ENCODE measurements around the gene FOXP1. TPM values are rescaled to one million over a fixed set of nuclear protein-coding genes. Genes with fewer than 3 reads are reported as not detected.

Gene FOXP1
- total RNA-seq, 1 donor from 2014 or later: 26.1 TPM

DNA sequence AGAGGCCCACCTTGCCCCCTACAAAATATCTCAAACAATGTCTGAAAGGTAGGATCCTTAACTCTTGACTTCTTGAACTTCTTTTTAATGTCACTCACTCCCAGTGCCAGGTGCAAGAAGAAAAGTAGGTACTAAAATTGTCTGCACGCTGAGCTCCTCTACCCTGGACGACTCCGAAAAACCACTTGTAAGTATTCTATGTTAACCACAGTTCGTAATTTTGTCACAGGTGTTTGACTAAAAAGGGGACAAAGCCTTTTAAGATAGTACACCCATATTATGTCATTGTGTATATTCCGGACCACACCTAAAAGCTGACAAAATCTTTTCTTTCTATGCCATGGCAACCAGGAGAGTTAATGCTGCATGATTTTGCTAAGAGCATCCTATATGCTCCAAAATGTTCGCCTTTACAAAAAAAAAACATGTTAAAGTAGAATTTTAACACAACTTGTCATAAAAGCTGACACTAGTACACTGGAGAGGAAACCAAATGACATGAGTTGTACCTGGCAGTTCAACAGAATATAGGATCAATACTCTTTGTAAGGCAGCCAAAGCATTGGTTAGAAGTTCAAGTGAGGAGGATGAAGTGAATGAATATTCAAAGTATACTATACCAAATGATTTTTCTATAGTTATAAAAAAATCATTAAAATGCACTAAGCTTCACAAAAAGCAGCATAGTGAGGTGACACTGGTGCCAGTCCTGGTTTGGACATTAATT, 210.5 kb downstream of the FOXP1 start:
- DNase-seq (ENCODE audit: low read depth): no peak
- no peak overlapping the region for H3K4me3 ChIP-seq (ENCODE audit: low read depth, low read length)
- TF ChIP-seq, protein P1, sequence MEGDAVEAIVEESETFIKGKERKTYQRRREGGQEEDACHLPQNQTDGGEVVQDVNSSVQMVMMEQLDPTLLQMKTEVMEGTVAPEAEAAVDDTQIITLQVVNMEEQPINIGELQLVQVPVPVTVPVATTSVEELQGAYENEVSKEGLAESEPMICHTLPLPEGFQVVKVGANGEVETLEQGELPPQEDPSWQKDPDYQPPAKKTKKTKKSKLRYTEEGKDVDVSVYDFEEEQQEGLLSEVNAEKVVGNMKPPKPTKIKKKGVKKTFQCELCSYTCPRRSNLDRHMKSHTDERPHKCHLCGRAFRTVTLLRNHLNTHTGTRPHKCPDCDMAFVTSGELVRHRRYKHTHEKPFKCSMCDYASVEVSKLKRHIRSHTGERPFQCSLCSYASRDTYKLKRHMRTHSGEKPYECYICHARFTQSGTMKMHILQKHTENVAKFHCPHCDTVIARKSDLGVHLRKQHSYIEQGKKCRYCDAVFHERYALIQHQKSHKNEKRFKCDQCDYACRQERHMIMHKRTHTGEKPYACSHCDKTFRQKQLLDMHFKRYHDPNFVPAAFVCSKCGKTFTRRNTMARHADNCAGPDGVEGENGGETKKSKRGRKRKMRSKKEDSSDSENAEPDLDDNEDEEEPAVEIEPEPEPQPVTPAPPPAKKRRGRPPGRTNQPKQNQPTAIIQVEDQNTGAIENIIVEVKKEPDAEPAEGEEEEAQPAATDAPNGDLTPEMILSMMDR (conservative IDR thresholded peaks at IDR 0.05; ENCODE audit: low read depth, low read length): no peak

DNA sequence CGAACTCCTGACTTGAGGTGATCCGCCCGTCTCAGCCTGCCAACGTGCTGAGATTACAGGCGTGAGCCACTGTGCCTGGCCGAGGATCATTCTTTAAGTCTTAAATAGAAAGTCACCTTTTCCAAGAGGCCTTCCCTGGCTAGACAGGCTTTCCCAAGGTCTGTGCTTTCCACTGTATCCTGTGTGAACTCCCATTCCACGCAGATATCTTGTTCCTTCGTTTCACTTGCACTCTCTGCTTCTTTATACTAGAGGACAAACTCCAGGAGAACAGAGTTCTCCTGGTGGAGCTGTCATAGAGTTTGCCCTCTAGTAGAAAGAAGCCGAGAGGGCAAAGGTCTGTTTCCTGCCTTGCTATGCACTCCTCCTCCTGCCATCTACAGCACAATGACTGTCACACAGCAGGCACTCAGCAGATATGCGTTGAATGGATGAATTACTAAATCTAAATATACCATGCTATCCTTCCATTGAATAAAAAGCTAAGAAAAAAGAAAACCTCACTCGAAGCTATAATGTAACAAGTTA, 211.2 kb downstream of the FOXP1 start:
- DNase-seq (ENCODE audit: low read depth): no peak
- H3K4me3 ChIP-seq (ENCODE audit: low read depth, low read length): no peak overlapping the region
- TF ChIP-seq, protein P1 (conservative IDR thresholded peaks at IDR 0.05; ENCODE audit: low read depth, low read length): no peak

DNA sequence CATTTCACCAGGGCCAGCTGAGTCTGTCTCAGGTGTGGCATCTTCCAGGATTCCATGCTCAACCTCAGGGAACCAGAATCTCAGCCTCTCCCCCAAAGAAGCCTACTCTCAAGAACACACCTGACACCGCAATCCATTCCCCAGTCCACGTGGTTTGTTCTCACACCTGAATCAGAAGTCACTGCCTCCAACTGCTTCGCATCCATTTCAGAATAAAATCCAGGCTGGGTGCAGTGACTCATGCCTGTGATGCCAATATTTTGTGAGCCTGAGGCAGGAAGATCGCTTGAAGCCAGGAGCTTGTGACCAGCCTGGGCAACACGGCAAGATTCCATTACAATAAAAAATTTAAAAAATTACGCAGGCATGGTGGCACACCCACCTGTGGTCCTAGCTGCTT, 212.2 kb downstream of the FOXP1 start:
- TF ChIP-seq, protein P1 (conservative IDR thresholded peaks at IDR 0.05; ENCODE audit: low read depth, low read length): no peak
- DNase-seq (ENCODE audit: low read depth): no peak

DNA sequence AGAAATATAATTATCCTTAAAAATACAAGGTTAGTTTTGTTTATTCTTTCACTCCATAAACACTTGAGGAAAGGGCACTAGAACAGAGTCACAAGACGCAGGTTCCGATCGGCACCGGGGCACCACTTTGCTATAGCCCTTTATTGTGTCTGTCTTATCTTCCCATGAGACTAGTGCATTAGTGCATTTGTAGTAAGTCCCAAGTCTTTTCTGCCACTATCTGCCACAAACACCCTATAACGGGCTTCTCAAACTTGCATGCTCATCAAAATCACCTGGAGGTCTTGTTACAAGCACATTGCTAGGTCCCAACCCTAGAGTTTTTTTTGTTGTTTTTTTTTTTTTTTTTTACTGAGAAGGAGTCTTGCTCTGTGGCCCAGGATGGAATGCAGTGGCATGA, 213.1 kb downstream of the FOXP1 start:
- no peak for DNase-seq (ENCODE audit: low read depth)
- TF ChIP-seq, protein P1 (conservative IDR thresholded peaks at IDR 0.05; ENCODE audit: low read depth, low read length): no peak
- no peak overlapping the region for H3K4me3 ChIP-seq (ENCODE audit: low read depth, low read length)

More for the DNA sequence above, 212.2 kb downstream of the FOXP1 start:
- H3K4me3 ChIP-seq (ENCODE audit: low read depth, low read length): no peak overlapping the region

DNA sequence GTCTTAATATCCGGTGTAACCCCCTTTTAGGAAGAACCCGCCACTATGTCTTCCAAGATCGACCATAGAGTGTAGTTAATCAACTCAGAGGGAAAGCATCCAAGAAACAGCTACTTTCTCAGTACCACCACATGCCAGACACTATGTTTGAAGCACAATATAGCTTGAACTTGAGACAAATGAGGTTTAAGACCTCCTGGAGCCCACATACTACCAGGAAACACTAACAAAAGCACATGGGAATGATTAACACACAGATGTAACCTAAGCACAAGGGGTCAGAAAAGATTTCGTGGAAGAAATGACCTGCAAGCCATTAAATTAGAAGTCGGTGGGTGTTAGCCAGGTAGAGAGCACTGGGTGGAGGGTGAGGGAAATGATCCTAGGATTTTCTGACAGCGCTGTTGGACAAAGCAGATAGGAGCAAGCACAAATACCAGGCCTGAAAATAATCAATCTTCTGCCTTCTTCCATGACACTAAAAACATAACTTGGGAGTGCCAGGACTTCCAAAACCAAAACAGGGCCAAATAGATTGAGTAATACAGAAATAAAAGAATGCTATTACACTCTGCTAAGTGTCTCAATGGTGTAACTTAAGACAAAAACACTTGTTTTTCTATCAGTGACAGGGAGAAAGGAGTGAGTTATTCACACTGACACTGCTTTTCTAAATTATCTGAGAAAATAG, 213.7 kb downstream of the FOXP1 start:
- TF ChIP-seq, protein P1 (conservative IDR thresholded peaks at IDR 0.05; ENCODE audit: low read depth, low read length): no peak
- no peak for DNase-seq (ENCODE audit: low read depth)
- no peak overlapping the region for H3K4me3 ChIP-seq (ENCODE audit: low read depth, low read length)

DNA sequence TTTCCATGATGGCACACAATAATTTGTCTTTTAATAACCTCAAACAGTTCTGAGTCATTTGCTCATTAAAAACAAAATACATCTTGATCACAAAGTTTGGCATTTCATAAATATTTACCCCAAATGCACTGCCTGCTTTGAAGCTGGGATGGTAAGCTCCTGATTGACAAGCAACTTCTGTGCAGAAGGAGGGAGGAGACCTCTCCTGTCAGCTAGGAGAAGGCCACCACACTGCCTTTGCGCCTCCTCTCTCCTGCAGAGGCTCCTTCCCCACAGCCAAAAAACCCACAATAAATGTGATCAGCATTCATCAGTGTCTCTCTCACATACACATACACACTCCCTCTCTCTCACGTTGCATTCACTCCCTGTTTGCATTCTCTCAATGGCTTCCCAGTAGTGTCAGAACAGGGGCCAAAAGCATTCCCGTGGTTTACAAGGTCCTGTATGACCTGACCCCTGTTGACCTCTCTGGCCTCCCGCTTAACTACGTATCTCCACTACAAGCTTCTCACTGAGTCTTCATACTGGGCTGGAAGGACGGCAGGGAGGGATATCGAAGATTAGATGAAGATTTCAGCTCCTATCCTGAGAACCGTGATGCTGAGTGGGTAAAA, 216.4 kb downstream of the FOXP1 start:
- TF ChIP-seq, protein P1 (conservative IDR thresholded peaks at IDR 0.05; ENCODE audit: low read depth, low read length): no peak
- no peak for DNase-seq (ENCODE audit: low read depth)
- H3K4me3 ChIP-seq (ENCODE audit: low read depth, low read length): no peak overlapping the region
